ENCODE measurements around the gene KPNB1. TPM values are rescaled to one million over a fixed set of nuclear protein-coding genes. Genes with fewer than 3 reads are reported as not detected.

Gene KPNB1
- total RNA-seq, 4 donors from 2014 or later, result 100 to 162 (median 139) TPM

GRCh38 chr17:47685556-47686275, 36.0 kb downstream of the KPNB1 start:
- no peaks in the 10 kb centered on the region for H3K9me3 ChIP-seq
- H3K36me3 ChIP-seq, result peaks cover 26% of the 10 kb centered on the region
- H3K4me3 ChIP-seq, result no peak overlapping the region
- WGBS, result 82% methylated on average over 4 of the region's 4 CpGs
- DNase-seq (ENCODE audit: low spot score in 2 of 2), result no peak
- no peak overlapping the region for H3K27ac ChIP-seq
- H3K4me1 ChIP-seq, result peaks cover 3% of the 10 kb centered on the region
- no peaks in the 10 kb centered on the region for H3K27me3 ChIP-seq
- TF ChIP-seq EP300 (IDR thresholded peaks at IDR 0.05) (no peak), POLR2AphosphoS5 (IDR thresholded peaks at IDR 0.05) (no peak), POLR2A (IDR thresholded peaks at IDR 0.05) (no peak)
- TF ChIP-seq, protein P1, sequence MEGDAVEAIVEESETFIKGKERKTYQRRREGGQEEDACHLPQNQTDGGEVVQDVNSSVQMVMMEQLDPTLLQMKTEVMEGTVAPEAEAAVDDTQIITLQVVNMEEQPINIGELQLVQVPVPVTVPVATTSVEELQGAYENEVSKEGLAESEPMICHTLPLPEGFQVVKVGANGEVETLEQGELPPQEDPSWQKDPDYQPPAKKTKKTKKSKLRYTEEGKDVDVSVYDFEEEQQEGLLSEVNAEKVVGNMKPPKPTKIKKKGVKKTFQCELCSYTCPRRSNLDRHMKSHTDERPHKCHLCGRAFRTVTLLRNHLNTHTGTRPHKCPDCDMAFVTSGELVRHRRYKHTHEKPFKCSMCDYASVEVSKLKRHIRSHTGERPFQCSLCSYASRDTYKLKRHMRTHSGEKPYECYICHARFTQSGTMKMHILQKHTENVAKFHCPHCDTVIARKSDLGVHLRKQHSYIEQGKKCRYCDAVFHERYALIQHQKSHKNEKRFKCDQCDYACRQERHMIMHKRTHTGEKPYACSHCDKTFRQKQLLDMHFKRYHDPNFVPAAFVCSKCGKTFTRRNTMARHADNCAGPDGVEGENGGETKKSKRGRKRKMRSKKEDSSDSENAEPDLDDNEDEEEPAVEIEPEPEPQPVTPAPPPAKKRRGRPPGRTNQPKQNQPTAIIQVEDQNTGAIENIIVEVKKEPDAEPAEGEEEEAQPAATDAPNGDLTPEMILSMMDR (IDR thresholded peaks at IDR 0.05), result no peak

- Histone ChIP-seq H3K9me3 (no peaks in the 10 kb centered on the region), H3K27me3 (no peaks in the 10 kb centered on the region), H3K36me3 (peaks cover 21% of the 10 kb centered on the region), H3K27ac (no peak overlapping the region), H3K4me3 (no peak overlapping the region), H3K4me1 (peaks cover 3% of the 10 kb centered on the region)
- DNase-seq (ENCODE audit: low spot score in 2 of 2), result no peak
- 88% methylated on average over 1 of the region's 1 CpG for WGBS
- TF ChIP-seq, protein P1 (IDR thresholded peaks at IDR 0.05), result no peak
- TF ChIP-seq POLR2AphosphoS5 (IDR thresholded peaks at IDR 0.05), result no peak
- TF ChIP-seq POLR2A (IDR thresholded peaks at IDR 0.05), result no peak
These were observed 36.5 kb downstream of the KPNB1 start for GRCh38 chr17:47686276-47686635.

DNA sequence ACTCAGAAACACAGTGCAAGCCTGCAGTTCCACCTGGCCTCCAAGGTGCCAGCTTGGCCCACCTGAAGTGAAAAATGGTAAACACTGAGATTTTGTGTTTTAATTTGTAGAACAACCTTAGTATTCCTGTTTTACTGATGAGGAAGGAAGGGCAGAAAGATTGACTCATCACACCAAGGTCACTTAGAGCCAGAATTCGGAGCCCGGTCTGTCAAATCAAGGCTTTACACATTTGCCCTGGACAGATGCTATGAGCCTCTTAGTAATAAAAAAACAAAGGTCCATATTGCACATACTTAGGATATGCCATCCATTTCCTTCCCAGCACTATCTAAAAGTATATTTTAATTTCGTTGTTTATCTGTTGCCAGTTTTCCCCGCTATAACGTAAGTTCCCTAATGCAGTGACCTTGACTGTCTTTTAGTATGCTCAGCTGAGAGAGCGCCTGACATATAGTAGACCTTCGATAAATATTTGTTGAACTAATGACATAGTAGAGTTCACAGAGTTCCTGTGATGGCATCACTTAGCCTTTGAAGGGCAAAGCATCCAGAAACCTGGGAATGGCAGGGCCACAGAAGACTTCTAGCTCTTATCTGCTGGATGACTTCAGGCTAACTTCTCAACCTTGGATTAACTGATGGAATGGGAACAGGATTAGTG, 37.1 kb downstream of the KPNB1 start:
- no peak overlapping the region for H3K4me3 ChIP-seq
- no peak for TF ChIP-seq EP300 (IDR thresholded peaks at IDR 0.05)
- TF ChIP-seq POLR2A (IDR thresholded peaks at IDR 0.05), result no peak
- TF ChIP-seq, protein P1 (IDR thresholded peaks at IDR 0.05), result no peak
- no peak for TF ChIP-seq POLR2AphosphoS5 (IDR thresholded peaks at IDR 0.05)
- H3K27ac ChIP-seq, result no peak overlapping the region
- no peaks in the 10 kb centered on the region for H3K27me3 ChIP-seq
- no peak for DNase-seq (ENCODE audit: low spot score in 2 of 2)
- WGBS, result 86% methylated on average over 7 of the region's 7 CpGs
- no peaks in the 10 kb centered on the region for H3K9me3 ChIP-seq
- H3K36me3 ChIP-seq, result peaks cover 16% of the 10 kb centered on the region
- H3K4me1 ChIP-seq, result peaks cover 3% of the 10 kb centered on the region

GRCh38 chr17:47687328-47687690, 37.6 kb downstream of the KPNB1 start:
- no peak for DNase-seq (ENCODE audit: low spot score in 2 of 2)
- Histone ChIP-seq H3K4me1 (peaks cover 3% of the 10 kb centered on the region), H3K27ac (no peak overlapping the region), H3K36me3 (peaks cover 11% of the 10 kb centered on the region), H3K9me3 (no peaks in the 10 kb centered on the region), H3K27me3 (no peaks in the 10 kb centered on the region), H3K4me3 (no peak overlapping the region)
- TF ChIP-seq, protein P1 (IDR thresholded peaks at IDR 0.05), result no peak
- TF ChIP-seq POLR2A (IDR thresholded peaks at IDR 0.05) (no peak), POLR2AphosphoS5 (IDR thresholded peaks at IDR 0.05) (no peak)

DNA sequence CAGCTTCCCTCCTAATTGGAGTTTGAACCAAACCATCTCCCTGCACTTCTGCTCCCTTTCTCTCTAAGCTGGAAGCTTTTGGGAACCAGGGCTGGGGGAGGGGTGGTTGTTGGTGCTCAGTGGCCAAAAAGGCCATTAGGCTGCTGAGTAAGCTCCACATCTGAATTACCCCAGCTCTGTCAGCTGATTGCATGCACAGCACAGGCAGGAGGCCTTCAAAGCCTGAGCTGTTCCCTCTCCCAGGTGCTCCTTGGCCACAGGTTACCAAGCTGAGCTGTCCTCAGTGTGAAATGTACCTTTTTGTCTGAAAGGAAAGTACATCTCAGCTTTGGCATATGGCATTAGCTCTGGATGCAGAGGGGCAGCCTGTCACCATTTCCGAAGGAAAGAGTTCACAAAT, 38.0 kb downstream of the KPNB1 start:
- Histone ChIP-seq H3K36me3 (peaks cover 6% of the 10 kb centered on the region), H3K4me1 (peaks cover 5% of the 10 kb centered on the region), H3K27ac (no peak overlapping the region), H3K4me3 (no peak overlapping the region), H3K27me3 (no peaks in the 10 kb centered on the region), H3K9me3 (no peaks in the 10 kb centered on the region)
- WGBS, result 100% methylated on average over 1 of the region's 1 CpG
- TF ChIP-seq EP300 (IDR thresholded peaks at IDR 0.05) (no peak), POLR2A (IDR thresholded peaks at IDR 0.05) (no peak), POLR2AphosphoS5 (IDR thresholded peaks at IDR 0.05) (no peak)
- TF ChIP-seq, protein P1 (IDR thresholded peaks at IDR 0.05), result no peak
- no peak for DNase-seq (ENCODE audit: low spot score in 2 of 2)

All from suprapubic skin (tissue), 4 donors.